COLO668 (cell line): Measurements from ENCODE around the gene TMEM89.

Experiments used
- DNase-seq: peaks from one replicate; lab custom pipeline; 2025; ENCODE audit not compliant: unreplicated experiment; lab: John Stamatoyannopoulos, UW

TMEM89 gene

DNA sequence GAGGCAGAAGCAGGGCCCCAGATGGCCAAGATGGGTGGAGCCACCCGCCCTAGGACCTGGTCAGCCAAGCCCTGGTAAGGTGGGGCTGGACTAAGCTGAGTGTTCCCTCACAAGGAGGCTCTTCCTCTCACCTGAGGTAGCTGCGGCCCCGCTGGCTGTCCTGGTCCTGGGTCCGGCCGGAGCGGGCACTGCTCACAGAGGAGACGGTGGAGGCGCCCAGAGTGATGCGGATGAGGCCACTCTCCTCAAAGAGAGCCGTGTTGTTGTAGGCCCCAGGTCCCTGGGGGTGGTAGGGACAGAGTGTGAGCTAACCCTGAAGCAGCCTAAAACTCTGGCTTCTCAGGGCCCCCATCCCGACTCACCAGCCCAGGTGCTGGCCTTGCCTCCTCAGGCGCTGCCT is 21.0 kb upstream of the TMEM89 start:
- DNase-seq = no peak

DNA sequence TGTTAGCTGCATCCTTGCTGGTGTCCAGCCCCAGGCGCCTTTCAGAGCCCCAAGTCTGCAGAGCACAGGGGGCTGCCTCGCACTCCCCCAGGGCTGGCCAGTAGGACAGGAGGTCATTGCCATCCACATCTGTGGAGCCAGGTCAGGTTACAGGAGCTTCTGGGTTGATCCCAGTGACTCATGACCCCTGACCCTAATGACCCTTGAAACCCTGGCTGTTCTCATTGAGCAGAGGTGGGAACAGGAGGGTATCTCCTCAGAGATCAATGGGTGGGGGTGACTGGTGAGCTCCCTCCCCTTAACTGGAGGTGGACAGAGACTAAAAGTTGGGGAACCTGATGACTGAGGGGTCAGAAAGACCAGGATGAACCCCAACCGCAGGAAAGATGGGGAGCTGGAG is 19.8 kb upstream of the TMEM89 start:
- DNase-seq = no peak

DNA sequence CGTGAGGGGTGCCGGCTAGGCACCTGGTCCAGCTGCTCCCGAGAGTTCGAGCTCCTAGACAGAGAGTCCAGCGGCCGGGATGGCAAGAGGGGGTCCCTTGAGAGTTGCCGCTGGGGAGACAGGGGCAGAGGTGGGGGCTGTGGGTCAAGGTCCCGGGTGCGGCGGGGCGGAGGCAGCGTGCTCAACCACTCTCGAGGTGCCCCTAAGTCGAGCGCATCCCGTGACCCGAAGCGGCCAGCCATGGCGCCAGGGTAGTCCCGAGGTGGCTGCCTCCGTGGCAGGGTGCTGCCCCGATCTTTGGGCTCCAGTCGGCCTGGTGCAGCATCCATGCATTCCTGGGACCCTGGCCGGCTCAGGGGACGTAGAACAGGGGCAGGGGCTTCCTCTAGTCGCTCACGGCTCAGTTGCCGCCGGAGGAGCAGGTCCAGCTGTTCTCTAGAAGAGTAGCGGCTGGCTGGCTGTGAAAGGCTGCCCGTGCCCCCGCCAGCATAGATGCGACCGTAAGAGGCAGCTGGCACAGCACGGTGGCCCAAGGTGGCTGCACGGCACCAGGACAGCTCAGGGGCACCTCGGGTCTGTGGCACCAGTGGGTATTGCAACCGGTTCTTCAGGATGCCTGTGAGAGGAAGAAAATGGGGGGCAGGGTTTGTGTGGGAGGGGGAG is 18.5 kb upstream of the TMEM89 start:
- DNase-seq = no peak

DNA sequence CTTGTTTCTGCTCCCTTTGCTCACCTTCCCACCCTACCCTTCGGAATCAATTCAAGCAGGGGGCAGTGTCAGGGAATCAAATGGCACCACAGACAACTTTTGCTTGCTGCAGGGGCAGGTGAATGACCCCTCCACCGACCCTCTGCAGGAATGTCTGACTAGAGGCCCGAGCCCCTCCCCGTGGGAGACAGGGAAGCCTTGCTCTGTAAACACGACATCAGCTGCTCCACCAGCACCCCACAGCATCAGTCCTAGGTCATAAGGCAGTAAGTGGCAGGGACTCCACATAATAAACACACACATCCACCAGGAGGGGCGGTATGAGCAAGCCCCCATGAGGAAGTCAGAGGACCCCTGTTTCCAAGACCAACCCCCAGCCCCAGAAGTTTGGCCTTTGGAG is 15.7 kb upstream of the TMEM89 start:
- DNase-seq = no peak

DNA sequence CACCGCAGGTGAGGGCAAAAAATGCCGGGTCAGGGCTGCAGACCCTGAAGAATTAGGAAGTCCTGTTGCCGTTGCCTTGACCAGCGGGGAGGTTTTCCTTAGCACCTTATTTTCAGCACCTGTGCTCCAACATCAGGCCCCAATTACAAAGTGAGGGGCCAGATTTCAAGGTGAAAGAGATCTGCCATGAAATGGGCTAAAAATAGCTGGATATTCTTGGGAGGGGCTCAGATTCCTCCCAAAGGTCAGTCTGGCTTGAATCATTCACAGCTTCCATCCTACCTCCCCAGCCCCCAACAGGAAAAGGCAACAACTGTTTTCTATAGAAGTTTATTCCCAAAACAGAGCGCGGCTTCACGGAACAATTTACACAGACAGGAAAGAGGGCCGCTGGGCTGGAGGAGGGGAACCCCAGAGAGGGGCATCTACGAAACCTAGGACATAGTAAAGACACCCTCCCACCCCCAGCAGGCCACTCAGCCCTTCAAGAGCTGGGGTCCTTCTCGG is 14.6 kb upstream of the TMEM89 start:
- DNase-seq = no peak

DNA sequence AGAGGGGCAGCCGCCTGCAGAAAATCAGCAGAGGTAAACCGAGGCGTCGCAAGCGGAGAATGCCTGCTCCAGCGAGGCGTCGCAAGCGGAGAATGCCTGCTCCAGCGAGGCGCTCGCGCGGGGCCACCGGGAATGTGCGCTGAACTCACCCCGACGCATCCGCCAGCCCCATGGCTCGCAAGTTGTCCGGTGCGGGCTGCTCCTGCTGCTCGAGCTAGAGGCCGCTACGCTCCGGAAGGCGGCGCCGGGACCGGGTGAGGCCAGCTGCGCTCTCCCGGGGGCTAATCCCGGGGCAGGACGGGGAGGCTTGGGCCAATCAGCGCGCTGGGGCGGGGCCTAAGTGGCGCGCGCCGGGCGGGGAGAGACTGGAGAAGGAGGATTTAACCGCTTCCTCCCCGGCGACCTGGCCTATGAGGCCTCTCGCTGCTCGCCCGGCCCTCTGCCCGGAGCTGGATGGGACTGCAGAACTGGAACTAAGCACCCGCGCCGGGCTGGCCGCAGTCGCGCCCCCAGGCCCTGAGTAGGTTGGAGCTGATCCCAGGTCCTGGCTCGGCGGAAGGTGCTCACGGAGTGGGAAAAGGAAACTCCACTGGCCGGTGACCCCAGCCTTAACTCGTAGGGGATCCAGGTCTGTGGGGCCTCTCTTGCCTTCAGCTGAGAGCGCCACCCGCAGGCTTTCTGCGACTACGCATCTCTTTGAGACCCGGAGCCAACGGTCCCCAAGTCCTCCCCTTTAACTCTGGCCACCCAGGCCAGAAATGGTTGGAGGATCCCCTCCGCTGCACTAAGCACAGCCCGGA is 13.9 kb upstream of the TMEM89 start, which contains the start of gene SLC26A6:
SLC26A6 (minus strand) TSS at position 240 of the 800 bp plus-strand sequence; CDS start at position 172, 68 bp downstream.
- peak; percentile 95 for DNase-seq

DNA sequence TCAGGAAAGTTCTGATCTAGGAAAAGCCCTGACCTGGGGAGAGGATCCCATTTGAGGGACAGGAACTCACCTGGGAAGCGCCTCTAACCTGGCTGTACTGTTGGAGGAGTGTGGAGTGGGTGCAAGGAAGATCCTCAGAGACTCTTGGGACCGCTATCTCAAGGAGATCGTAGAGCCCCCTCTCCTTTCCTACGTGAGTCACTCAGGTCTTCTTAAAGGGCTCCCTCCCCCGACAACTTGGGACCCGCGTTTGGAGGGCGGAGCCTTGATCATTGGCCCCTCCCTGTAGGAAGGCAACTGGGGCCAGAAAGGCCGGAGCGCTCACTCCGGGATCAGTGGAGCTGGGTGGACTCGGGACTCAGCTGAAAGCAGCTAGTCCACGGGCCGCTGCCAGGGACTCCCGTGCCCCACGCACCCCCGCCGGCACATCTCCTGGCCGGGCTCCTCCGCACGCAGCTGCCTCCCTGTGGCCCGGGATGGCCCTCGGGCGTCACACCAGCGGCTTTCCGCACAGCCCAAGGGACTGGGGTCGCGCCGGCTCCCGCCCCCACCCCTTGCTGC is 13.2 kb upstream of the TMEM89 start:
- DNase-seq = peak; percentile 37

DNA sequence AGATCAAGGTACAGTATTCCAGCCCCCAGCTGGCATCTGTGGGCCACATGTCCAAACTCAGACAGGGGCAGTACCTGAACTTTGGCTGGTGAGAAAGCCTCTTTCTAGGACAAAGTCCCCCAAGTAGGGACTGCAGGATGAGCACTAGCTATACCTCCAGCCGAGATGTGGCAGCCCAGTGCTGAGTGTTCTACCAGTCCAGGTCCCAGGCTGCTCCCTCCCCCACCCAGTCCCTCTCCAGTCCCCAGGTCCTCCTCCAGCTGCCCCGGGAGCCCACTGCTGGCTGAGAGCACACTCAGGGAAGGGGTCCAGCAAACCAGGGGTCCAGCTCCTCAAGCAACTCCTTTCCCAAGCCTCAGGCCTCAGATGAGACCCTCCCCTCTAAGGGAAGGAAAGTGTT is 12.2 kb upstream of the TMEM89 start:
- DNase-seq = no peak

DNA sequence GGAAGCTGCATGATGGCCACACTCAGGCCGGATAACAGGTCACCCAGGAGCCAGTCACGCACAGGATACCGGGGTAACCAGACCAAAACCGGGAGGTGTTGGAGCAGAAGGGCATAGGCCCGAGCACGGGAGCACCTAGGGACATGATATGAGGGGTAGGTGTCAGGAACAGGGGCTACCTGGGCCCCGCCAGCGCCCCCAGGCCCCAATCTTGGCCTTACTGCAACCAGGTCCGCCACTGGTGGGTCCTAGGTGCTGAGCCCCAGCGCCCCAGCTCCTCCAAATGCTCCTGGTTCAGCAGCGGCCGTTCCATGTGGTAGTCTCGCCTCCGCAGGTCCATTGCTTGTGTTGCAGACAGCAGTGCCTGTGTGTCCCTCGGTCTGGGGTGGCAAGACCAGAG is 11.7 kb upstream of the TMEM89 start:
- DNase-seq = no peak

DNA sequence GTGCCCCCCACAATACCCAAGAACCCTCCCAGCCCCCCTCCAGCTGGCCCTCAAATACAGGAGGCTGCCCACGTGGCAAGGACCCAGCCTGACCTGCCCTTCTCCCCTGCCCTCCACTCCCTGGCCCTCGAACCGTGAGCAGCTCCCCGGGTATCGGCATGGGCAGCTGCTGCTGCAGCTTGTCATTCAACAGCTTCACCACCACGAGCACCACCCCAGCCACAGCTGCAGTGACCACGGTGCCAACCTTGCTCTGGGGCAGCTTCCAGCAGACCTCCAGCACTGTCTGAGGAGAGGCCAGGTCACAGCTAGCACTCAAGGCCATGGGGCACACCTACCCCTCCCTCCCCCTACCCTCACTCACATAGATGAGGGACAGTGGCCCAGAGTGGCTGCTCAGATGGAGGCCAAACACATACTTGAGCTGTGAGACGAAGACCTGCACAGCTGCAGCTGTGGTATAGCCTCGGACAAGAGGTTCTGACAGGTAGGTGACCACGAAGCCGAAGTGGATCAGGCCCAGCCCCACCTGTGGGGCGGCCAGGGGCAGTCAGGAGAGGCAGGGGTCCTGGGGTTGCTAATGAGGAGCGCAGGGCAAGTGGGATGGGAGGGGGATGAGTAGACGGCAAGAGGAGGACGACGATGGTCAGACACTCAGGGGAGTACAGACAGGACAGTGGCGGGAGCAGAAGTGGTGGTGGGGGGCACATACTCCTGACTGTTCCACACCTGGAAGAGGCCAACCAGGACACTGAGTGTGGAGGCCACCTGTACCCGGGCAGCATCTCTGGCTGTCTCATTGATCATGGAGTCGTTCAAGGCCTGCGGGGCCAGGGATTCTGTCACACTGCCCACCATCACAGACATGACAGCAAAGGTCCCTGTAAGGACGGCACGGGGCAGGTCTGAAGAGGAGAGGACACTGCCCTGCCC is 10.2 kb upstream of the TMEM89 start:
- no peak for DNase-seq

DNA sequence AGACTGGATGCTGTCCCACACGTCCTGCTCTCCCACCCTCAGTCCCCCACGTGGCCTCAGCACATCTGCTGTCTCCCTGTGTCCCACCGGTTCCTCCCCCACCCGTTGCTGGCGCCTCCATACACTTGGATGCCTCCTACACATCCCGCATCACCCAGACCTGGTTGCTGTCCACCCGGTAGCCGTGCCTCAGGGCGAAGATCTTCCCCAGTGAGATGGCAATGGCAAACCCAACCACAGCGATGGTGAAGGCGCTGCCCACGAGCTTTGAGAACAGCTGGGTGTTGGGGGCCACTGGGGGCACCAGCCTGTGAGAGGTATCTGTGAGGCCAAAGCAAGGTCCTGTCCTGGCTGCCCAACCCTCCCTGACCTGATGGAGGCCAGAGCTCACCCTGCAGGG is 9.3 kb upstream of the TMEM89 start:
- no peak for DNase-seq

DNA sequence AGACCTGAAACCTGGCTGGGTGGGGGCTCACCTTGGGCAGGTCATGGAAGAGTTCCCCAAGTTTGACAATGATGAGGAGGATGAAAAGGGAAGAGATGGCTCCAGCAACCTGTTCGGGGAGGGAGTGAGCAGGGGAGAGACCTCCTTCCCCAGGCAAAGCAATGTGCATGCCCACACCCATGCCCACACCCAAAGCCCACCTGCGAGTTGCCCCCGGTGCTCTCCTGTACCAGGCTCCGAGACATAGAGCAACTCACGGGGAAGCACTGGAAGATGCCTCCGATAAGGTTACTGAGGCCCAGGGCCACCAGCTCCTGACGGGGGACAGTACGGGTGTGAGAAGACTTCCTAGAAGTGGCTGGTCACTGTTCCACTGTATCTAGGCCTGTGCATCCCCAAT is 8.8 kb upstream of the TMEM89 start:
- no peak for DNase-seq

DNA sequence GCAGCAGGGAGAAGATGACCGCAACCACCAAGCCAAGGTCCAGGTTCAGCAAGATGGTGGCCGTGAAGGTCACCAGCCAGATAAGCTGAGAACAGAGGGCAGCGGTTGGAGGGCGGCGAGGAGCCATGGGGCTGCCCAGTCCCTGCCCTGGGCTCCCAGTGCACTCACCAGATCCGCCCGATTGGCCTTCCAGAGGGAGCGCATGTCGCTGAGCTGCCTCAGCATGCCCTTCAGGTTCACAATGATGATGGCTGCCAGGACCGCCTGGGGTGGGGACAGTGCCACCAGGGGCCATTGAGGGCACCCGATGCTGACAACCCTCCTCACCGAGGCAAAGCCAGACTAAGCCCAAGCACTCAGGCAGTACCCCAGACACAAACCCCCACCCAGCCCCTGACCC is 8.3 kb upstream of the TMEM89 start:
- DNase-seq = no peak

DNA sequence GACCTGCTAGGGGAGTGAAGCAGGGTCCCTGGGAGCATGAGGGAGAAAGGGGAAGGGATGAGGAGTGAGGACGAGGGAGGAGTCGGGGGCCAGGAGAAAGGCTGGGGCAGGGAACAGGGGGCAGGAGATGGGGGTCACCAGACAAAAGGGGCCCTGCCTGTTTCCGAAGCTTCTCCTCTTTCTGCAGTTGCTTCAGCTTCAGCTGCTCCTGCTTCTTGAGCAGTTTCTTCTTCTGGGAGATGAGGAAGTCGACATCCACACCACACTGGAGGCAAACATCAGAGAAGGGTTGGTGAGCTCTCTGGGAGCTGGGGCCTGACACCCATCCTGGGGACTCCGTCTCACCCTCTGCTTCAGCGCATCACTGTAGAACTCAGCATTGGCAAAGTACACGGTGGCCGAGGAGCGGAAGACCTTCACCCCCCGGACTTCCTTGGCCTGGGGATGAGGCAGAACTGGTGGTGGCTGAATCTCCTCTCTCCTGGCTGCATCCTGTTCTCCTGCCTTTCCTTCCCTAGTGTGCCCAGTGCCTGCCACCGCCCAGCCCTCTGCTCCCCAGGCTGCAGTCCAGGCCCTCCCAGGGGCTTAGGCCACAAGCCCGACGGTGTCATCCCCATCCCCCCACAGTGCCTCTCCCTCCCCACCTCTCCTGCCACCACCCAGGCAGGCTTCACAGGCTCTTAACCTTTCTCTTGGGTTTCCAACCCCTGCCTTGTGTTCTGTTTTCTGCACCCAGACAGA is 6.9 kb upstream of the TMEM89 start:
- no peak for DNase-seq

DNA sequence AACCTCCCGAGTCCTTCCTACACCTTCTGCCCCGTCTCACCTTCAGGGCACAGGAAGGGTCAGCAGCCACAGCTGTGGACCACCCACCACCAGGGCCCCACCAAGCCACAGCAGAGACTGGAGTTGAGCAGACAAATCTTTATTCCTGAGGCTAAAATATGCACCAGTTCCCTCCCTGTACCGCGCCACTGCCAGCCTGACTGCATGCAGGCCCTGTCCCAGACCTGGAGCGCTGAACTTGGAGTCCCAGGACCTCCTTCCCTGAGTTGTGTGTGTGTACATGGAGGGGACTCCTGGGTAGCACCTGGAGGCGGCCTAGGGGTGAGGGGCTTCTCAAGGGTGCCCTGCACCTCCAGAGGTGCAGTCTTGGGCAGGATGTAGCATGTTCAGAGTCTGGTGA is 4.0 kb upstream of the TMEM89 start:
- no peak for DNase-seq

DNA sequence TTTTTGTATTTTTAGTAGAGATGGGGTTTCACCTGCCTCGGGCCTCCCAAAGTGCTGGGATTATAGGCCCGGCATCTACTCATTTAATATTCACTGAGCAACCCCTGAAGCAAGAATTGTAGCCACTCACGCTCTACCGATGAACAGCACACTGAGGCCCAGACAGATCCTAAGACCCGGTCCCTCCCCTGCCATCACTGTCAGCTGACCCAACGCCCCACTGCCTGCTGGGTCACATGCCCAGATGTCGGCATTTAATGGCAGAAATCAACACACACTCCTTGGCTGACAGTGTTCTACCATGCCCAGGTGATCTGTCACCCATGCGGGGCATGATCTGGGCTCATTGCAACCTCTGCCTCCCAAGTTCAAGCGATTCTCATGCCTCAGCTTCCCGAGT is 3.2 kb upstream of the TMEM89 start:
- peak; percentile 2 for DNase-seq

DNA sequence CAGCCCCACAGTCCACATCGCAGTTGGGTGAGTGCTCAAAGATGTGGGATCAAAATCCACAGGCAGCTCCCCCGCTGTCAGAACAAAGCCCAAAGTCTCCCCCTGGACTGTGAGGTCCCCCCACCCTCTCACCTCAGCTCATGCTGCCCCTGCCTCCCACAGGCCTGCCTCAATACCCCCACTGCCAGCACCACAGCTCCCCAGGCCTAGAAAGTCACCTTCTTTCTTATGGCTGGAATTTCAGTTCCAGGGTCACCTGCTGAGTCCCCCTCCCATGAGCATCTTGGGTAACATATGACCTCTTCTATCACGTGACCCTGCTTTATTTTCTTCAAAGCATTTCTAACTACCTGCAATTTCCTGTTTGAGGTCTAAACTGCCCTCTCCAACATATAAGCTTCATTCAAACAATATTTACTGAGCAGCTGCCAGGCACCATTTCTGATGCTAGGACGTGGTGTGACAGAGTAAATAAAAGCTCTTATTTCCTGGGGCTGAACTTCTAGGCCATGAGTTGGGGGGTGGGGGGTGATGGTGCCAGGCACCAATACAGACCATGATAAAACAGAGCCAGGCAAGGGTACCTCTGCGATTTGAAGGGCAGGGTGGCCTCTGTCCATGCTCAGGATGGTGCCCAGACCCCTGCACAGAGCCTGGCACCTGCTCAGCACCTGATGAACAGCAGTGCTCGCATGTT is 2.4 kb upstream of the TMEM89 start:
- DNase-seq = peak; percentile 46

DNA sequence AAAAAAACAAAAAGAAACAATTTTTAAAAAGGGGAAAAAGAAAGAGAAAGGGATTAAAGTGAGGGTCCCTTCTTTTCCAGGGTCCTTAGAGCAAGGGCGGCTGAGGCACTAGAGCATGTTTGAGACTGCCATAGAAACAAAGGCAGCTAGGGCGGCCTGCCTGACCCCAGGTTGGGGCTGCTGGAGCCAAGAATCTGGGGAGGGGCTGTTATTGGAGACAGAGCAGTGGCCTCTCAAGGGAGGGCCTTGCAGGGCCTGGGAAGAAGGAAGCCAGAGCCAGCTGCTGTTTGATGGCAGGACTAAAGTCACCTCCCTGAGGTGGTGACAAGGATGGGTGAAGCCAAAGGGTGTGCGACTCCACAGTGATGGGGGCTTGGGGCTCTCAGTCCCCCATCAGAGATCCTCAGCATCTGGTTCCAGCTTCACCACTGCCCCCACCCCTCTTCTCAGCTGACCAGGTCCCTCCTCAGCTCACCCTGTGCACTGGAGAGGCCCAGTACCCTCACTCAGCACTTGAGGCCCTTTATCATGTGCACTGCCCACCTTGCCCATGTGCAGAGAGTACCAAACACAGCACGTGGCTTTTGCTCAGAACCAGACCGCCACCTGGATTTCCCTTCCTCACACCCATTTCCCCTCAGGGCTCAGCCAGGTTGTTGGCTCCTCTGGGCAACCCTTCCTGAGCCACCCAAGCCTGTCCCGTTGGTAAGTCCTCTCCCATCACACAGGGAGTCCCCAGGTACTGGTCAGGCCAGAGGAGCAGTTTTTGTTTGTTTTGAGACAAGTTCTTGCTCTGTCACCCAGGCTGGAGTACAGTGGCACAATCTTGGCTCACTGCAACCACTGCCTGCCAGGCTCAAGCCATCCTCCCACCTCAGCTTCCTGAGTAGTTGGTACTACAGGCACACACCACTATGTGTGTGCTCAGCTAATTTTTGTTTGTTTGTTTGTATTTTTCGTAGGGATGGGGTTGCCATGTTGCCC is 1.7 kb downstream of the TMEM89 start:
- no peak for DNase-seq

DNA sequence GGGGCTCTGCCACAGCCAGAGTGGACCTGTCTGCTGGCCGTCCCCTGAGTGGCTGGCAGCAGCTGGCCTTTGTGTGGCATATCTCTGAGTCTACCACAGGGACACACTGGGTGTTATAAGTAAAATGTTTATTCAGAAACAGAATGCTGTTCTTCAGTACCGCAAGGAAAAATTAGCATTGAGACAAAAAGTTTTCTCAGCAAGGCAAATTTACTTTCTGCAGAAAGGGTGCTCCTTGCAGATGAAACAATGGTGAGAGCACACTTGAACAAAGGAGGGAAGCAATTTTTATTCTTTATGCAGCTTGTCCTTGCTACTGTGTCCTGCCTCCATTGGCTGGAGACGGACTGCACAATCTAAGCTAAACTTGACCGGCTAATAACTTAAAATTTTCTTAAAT is 4.0 kb downstream of the TMEM89 start:
- no peak for DNase-seq
